Ascending aorta (tissue), 2 donors: ENCODE measurements around the gene MEIS3. TPM values are rescaled to one million over a fixed set of nuclear protein-coding genes. Genes with fewer than 3 reads are reported as not detected.

ENCODE experiments used
- DNase-seq, 2 donors: peaks; one replicate each; pipeline ENCODE4 v3.0.0-alpha.2; 2019; ENCODE audit warnings: low spot score in 2 of 2
- H3K27ac ChIP-seq, 2 donors: fragments of 200-600 bp; sonication (generic); one replicate each; pipeline ENCODE4 v1.5.1; 2016 to 2017; ENCODE audit warnings: mild to moderate bottlenecking in 1 of 2
- H3K27me3 ChIP-seq: fragments of 200-600 bp; sonication (generic); one replicate; pipeline ENCODE4 v1.5.1; 2017
- H3K36me3 ChIP-seq, 2 donors: fragments of 200-600 bp; sonication (generic); one replicate each; pipeline ENCODE4 v1.5.1; 2016
- H3K4me1 ChIP-seq, 2 donors: fragments of 200-600 bp; sonication (generic); one replicate each; pipeline ENCODE4 v1.5.1; 2016 to 2017; ENCODE audit warnings: mild to moderate bottlenecking in 1 of 2
- H3K4me3 ChIP-seq, 2 donors: fragments of 200-600 bp; sonication (generic); one replicate each; pipeline ENCODE4 v1.5.1; 2016 to 2017; ENCODE audit warnings: mild to moderate bottlenecking in 1 of 2
- H3K9me3 ChIP-seq, 2 donors: fragments of 200-600 bp; sonication (generic); one replicate each; pipeline ENCODE4 v1.5.1; 2016
- CTCF ChIP-seq, 3 experiments: fragments of 200-600 bp in 2 of 3; fragments of 450-650 bp in 1 of 3; sonication (generic) in 2 of 3; IDR thresholded peaks; one replicate each; pipeline ENCODE4 v1.5.1; 2016 to 2019; ENCODE audit warnings: antibody characterized with exemption in 3 of 3, mild to moderate bottlenecking in 1 of 3, moderate library complexity in 1 of 3
- intact Hi-C: fragments of 100-400 bp; cut with DNase I; formaldehyde crosslinking; loops from one replicate; pipeline ENCODE4 v1.15.1; 2023
- total RNA-seq: library from RNA; depleted of rRNA; stranded (reverse); fragments of >200 nt; gene quantifications from one replicate; pipeline ENCODE4 v1.1.0, GENCODE V29; 2016

The MEIS3 gene
- total RNA-seq, 1 donor from 2014 or later, result 28.6 TPM

- H3K9me3 ChIP-seq, result no peaks in the 10 kb centered on the region
- DNase-seq, result no peak
- no peaks in the 10 kb centered on the region for H3K4me1 ChIP-seq
- H3K27me3 ChIP-seq, result peaks cover 5% of the 10 kb centered on the region
- H3K36me3 ChIP-seq, result no peaks in the 10 kb centered on the region
- H3K4me3 ChIP-seq, result no peak overlapping the region
- H3K27ac ChIP-seq, result no peak overlapping the region
- intact Hi-C loops, result no loop called here
- TF ChIP-seq CTCF (IDR thresholded peaks at IDR 0.05), result no peak
Observed at GRCh38 chr19:47406711-47407416, 12.5 kb downstream of the MEIS3 start.

- peaks cover 5% of the 10 kb centered on the region for H3K27me3 ChIP-seq
- H3K36me3 ChIP-seq, result no peaks in the 10 kb centered on the region
- H3K4me3 ChIP-seq, result no peak overlapping the region
- H3K4me1 ChIP-seq, result no peaks in the 10 kb centered on the region
- TF ChIP-seq CTCF (IDR thresholded peaks at IDR 0.05), result no peak
- intact Hi-C loops, result no loop called here
- H3K9me3 ChIP-seq, result no peaks in the 10 kb centered on the region
- DNase-seq, result no peak
- H3K27ac ChIP-seq, result no peak overlapping the region
Observed at GRCh38 chr19:47405854-47406417, 13.4 kb downstream of the MEIS3 start.

- no peak for DNase-seq
- Histone ChIP-seq H3K4me1 (no peaks in the 10 kb centered on the region), H3K36me3 (no peaks in the 10 kb centered on the region), H3K9me3 (no peaks in the 10 kb centered on the region), H3K27ac (no peak overlapping the region), H3K4me3 (no peak overlapping the region), H3K27me3 (peaks cover 5% of the 10 kb centered on the region)
- intact Hi-C loops, result no loop called here
- no peak for TF ChIP-seq CTCF (IDR thresholded peaks at IDR 0.05)
Observed at GRCh38 chr19:47405197-47405550, 14.2 kb downstream of the MEIS3 start.

GRCh38 chr19:47404334-47405196 is 14.8 kb downstream of the MEIS3 start:
- no peak for DNase-seq
- peaks cover 5% of the 10 kb centered on the region for H3K27me3 ChIP-seq
- no peaks in the 10 kb centered on the region for H3K4me1 ChIP-seq
- no peaks in the 10 kb centered on the region for H3K9me3 ChIP-seq
- intact Hi-C loops, result no loop called here
- H3K36me3 ChIP-seq, result no peaks in the 10 kb centered on the region
- TF ChIP-seq CTCF (IDR thresholded peaks at IDR 0.05), result no peak
- no peak overlapping the region for H3K4me3 ChIP-seq
- H3K27ac ChIP-seq, result no peak overlapping the region

- Histone ChIP-seq H3K4me3 (no peak overlapping the region), H3K27ac (no peak overlapping the region), H3K36me3 (no peaks in the 10 kb centered on the region), H3K9me3 (no peaks in the 10 kb centered on the region), H3K27me3 (peaks cover 5% of the 10 kb centered on the region), H3K4me1 (no peaks in the 10 kb centered on the region)
- intact Hi-C loops, result no loop called here
- no peak for TF ChIP-seq CTCF (IDR thresholded peaks at IDR 0.05)
- DNase-seq, result no peak
Observed at GRCh38 chr19:47402504-47402903, 16.8 kb downstream of the MEIS3 start.
